Tibial artery (tissue), 4 donors: ENCODE results near the gene PGM5.
A peak's percentile ranks its signal among the peaks of the same experiment; 100 is the strongest.

Source experiments
- DNase-seq, 2 donors: peaks; one replicate each; pipeline ENCODE4 v3.0.0-alpha.2; 2019
- H3K27ac ChIP-seq, 2 donors: fragments of 200-600 bp; sonication (generic) in 1 of 2; 1 replicate in 1 of 2; 2 replicates in 1 of 2; pipeline ENCODE4 v1.5.1; 2018 to 2019; ENCODE audit warnings: mild to moderate bottlenecking in 1 of 2
- H3K27me3 ChIP-seq, 2 donors: fragments of 200-600 bp; sonication (generic) in 1 of 2; one replicate each; pipeline versions ENCODE4 v1.5.1 to v1.6.0; 2016 to 2019
- H3K36me3 ChIP-seq, 3 donors: fragments of 200-600 bp; sonication (generic) in 2 of 3; one replicate each; pipeline ENCODE4 v1.5.1; 2016 to 2019; ENCODE audit warnings: mild to moderate bottlenecking in 2 of 3
- H3K4me1 ChIP-seq, 4 donors: fragments of 200-600 bp; sonication (generic) in 2 of 4; 1 replicate in 3 of 4; 2 replicates in 1 of 4; pipeline ENCODE4 v1.5.1; 2016 to 2019
- H3K4me3 ChIP-seq, 2 donors: fragments of 200-600 bp; sonication (generic) in 1 of 2; 1 replicate in 1 of 2; 2 replicates in 1 of 2; pipeline ENCODE4 v1.5.1; 2018 to 2019; ENCODE audit warnings: mild to moderate bottlenecking in 2 of 2
- H3K9me3 ChIP-seq, 3 donors: fragments of 200-600 bp; sonication (generic) in 1 of 3; one replicate each; pipeline ENCODE4 v1.5.1; 2016 to 2019
- CTCF ChIP-seq, 2 experiments: fragments of 200-600 bp in 1 of 2; fragments of 450-650 bp in 1 of 2; IDR thresholded peaks; one replicate each; pipeline ENCODE4 v1.5.1; 2017 to 2019; ENCODE audit warnings: antibody characterized with exemption in 2 of 2, mild to moderate bottlenecking in 1 of 2, moderate library complexity in 1 of 2
- intact Hi-C: fragments of 100-400 bp; cut with DNase I; formaldehyde crosslinking; loops from one replicate; pipeline ENCODE4 v1.15.0; 2023; ENCODE audit warnings: low total_unique reads

The PGM5 gene

GRCh38 chr9:68562461-68562860 is 206.1 kb downstream of the PGM5 start:
- Histone ChIP-seq H3K36me3 (no peaks in the 10 kb centered on the region), H3K27ac (no peak overlapping the region), H3K4me1 (peaks cover 0 to 29% (median 4%) of the 10 kb centered on the region in 4 donors), H3K9me3 (no peaks in the 10 kb centered on the region), H3K4me3 (no peak overlapping the region), H3K27me3 (no peaks in the 10 kb centered on the region)
- no peak for TF ChIP-seq CTCF (IDR thresholded peaks at IDR 0.05)
- DNase-seq = no peak
- intact Hi-C loops = no loop called here

GRCh38 chr9:68567565-68567964 is 211.2 kb downstream of the PGM5 start:
- TF ChIP-seq CTCF (IDR thresholded peaks at IDR 0.05) = no peak
- intact Hi-C loops = no loop called here
- DNase-seq = no peak
- Histone ChIP-seq H3K4me3 (no peak overlapping the region), H3K27ac (peak overlapping the region; percentile 49 to 65), H3K27me3 (no peaks in the 10 kb centered on the region), H3K36me3 (no peaks in the 10 kb centered on the region), H3K4me1 (peaks cover 0 to 24% (median 0%) of the 10 kb centered on the region in 4 donors), H3K9me3 (no peaks in the 10 kb centered on the region)

DNA sequence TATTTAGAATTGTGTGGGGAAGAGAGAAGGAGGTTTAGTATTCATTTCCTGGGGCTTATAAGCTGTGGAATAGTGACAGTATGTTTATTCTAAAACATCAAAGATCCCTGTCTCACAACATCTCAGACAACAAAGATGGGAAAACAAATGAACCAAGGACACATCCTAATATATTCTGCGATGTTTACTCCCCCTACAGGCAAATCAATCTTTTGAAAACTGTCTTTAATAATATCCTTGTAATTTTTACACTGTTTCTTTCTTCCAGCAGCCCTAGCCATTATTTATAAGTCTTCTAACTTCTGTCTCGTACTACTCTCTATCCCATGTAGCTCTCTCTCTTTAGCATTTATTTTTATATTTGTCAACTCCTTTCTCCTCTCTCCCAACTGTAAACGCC is 217.7 kb downstream of the PGM5 start:
- Histone ChIP-seq H3K9me3 (no peaks in the 10 kb centered on the region), H3K36me3 (no peaks in the 10 kb centered on the region), H3K4me1 (no peaks in the 10 kb centered on the region), H3K27me3 (no peaks in the 10 kb centered on the region), H3K4me3 (no peak overlapping the region), H3K27ac (no peak overlapping the region)
- intact Hi-C loops = no loop called here
- peak; percentile 28 to 30 for TF ChIP-seq CTCF (IDR thresholded peaks at IDR 0.05)
- DNase-seq = no peak

- H3K27me3 ChIP-seq = no peaks in the 10 kb centered on the region
- H3K4me1 ChIP-seq = no peaks in the 10 kb centered on the region
- H3K9me3 ChIP-seq = no peaks in the 10 kb centered on the region
- no peak for DNase-seq
- no peak for TF ChIP-seq CTCF (IDR thresholded peaks at IDR 0.05)
- no peak overlapping the region for H3K27ac ChIP-seq
- no peak overlapping the region for H3K4me3 ChIP-seq
- no peaks in the 10 kb centered on the region for H3K36me3 ChIP-seq
- intact Hi-C loops = no loop called here
Observed at GRCh38 chr9:68575817-68576216, 219.4 kb downstream of the PGM5 start.

GRCh38 chr9:68577774-68578591 is 221.6 kb downstream of the PGM5 start:
- Histone ChIP-seq H3K27ac (no peak overlapping the region), H3K4me3 (no peak overlapping the region), H3K27me3 (no peaks in the 10 kb centered on the region), H3K9me3 (no peaks in the 10 kb centered on the region), H3K36me3 (no peaks in the 10 kb centered on the region), H3K4me1 (no peaks in the 10 kb centered on the region)
- intact Hi-C loops = no loop called here
- no peak for DNase-seq
- TF ChIP-seq CTCF (IDR thresholded peaks at IDR 0.05) = no peak
